ENCODE results near the gene AGAP1.

Gene AGAP1

DNA sequence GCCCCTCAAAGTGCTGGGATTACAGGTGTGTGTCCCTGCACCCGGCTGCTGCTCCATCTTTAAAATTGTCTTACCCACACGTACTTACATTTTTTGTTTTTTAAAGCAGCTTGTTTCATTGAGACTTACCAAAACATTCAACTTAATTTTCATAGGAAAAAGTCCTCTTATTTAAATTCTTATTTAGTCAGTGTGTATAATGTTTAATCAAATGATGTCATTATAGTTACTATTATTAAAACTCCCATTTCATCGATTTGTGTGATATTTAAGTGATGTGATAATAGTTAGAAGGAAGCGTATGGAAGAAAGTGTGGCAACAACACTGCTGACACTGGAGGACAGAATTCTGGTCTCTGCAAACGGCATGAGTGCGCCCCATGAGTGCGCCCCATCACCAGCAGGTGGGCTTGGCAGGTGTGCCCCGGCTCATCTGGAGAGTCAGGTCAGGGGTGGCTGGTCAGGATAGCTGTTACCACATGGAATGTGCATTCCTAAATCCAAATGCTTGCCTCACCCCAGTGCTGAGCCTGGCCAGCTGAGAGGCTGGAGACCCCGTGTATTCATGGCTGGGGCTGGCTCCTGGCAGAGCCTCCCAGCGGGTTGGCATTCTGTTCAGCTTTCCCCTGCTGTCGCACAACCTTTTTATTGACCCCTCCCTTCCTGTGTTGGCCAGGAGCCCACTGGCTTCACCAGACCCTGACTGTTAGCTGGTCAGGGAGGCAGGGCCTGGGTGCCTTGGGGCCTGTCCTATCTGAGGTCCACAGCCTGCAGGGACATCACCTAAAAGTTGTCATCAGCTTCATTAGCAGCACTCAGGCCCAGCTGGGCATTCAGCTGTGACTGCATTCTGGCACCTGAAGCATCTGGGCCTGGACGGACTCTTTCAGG, 79.7 kb downstream of the AGAP1 start:
- no peak for DNase-seq

- no peak for DNase-seq
These were observed 81.6 kb downstream of the AGAP1 start for GRCh38 chr2:235575431-235575830.

GRCh38 chr2:235575904-235576303, 82.1 kb downstream of the AGAP1 start:
- DNase-seq: no peak

GRCh38 chr2:235576337-235576910, 82.6 kb downstream of the AGAP1 start:
- DNase-seq: no peak

DNA sequence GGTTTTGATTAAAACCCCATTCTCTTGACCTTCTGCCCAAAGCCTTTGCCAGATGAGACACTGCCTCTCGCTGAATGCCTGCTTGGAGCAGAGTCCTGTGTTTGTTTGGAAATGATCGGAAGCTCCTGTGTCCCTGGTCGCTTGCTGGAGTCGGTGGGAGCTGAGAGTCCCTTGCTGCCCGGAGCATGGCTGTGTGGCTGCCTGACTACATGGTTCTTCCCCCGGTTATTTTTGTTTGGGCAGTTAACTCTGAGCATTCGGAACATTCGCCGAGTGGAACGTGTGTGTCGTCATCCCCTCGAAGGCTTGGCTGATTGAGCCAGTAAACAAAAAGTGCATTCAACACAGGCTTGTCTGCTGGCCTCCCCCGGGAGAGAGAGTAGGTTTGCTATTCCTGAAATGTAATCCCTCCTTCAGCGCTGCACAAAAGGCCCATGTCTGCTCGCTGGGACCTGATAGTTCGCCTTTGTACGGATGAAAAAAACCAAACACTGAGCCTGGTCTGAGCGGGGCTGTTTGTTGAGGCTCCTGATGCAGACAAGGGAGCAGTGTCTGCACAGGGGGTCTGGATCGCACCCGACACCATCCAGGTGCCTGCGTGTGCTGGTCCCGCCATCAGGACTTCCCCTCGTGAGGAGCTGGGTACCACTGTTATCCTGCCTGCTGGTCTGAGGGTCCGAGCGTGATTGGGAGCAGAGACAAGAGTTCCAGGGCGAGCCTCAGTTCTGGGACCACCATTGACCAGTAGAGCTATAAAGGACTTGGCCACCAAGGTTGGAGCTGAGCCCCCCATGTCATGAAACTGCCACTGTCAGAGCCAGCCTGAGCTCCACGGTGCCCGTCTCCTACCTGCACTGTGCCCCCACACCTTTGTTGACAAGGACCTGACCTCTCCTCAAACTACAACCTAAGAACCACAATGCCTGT, 83.8 kb downstream of the AGAP1 start:
- DNase-seq: no peak

GRCh38 chr2:235579128-235579527, 85.3 kb downstream of the AGAP1 start:
- no peak for DNase-seq

- no peak for DNase-seq
These were observed 86.7 kb downstream of the AGAP1 start for GRCh38 chr2:235580426-235581157.

- no peak for DNase-seq
These were observed 88.3 kb downstream of the AGAP1 start for GRCh38 chr2:235582081-235582686.

- DNase-seq: no peak
These were observed 88.9 kb downstream of the AGAP1 start for GRCh38 chr2:235582729-235583128.

GRCh38 chr2:235583144-235583543, 89.3 kb downstream of the AGAP1 start:
- no peak for DNase-seq

DNA sequence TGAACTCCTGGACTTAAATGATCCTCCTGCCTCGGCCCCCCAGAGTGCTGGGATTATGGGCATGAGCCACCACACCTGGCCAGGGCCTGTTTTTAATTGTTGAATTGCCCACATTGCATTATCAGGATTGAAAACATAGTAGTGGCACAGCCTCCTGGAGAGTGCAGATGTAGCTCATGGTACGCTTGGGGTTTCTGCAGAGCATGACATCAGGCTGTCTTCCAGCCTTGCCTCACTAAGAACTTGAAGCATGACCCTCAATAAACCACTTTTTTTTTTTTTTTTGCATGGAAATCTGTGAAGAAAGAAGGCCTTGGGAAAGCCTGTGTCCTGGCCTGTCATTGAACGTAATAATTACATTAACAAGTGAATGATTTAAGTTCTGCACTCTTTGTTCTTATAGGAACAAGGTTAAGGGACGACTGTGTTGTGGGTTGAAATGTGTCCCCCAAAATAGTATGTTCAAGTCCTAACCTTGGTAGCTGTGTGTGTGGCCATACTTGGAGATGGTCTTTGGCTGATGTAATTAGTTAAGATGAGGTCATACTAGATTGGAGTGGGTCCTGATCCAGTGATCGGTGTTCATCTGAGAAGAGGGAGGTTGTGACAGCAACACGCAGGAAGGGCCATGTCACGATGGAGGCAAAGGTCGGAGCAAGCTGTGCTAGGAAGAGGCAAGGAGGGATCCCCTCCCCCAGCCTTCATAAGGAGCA, 90.2 kb downstream of the AGAP1 start:
- no peak for DNase-seq

- no peak for DNase-seq
These were observed 90.8 kb downstream of the AGAP1 start for GRCh38 chr2:235584638-235585007.

DNA sequence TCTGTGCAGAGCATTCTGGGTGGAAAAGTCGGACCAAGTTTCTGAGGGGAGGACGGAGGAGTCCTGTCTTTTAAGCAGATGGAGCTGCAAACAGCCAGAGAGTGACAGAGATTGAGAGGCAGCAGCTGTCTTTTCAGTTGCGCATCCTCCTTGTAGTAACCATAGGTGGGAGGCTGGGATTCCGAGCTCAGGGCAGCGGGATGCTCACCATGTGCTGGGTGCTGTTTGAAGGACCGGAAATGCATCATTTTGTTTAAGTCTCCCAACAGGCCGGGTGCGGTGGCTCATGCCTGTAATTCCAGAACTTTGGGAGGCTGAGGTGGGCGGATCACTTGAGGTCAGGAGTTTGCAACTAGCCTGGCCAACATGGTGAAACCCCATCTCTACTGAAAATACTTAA, 93.4 kb downstream of the AGAP1 start:
- no peak for DNase-seq

- DNase-seq: no peak
These were observed 94.9 kb downstream of the AGAP1 start for GRCh38 chr2:235588750-235589149.

DNA sequence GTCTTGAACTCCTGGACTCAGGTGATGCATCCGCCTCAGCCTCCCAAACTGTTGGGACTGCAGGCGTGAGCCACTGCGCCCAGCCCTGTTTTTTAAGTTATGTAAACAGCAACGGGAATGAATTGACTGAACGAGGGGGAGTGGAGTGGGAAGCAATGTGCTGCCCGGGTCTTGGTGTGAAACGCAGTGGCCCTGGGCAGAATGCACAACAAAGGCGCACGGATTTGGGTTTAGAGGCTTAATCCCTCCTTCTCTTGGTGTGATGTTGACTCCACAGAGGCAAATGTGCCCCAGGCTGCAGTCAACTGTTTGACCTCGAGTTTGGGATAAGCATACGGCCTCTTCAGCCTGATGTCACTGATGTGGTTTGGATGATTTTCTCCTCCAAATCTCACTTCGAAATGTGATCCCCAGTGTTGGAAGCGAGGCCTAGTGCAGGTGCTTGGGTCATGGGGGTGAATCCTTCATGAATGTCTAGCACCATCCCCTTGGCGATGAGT, 97.4 kb downstream of the AGAP1 start:
- DNase-seq: no peak

GRCh38 chr2:235591921-235592320, 98.1 kb downstream of the AGAP1 start:
- DNase-seq: no peak

GRCh38 chr2:235592430-235592829, 98.6 kb downstream of the AGAP1 start:
- no peak for DNase-seq

GRCh38 chr2:235592836-235593235, 99.0 kb downstream of the AGAP1 start:
- no peak for DNase-seq

GRCh38 chr2:235594041-235594440, 100.2 kb downstream of the AGAP1 start:
- peak; percentile 42 for DNase-seq

DNA sequence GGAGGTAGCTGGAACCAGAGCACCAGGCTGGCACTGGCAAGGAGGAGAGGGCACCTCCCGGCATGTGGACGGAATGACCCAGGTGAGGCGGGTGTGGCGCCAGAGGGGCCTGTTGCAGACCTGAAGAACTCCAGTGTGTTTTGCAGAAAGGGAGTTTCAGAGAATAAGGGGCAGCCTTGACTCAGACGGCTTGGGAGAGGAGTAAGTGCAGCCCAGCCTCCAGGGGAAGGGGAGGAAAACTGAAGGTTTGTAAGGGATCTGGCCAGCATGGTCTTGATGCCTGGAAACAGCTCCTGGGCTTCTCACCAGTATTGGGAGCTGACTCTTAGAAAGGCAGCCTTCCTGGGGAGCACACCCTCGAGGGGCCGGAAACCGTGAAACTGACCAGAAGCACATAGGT, 101.1 kb downstream of the AGAP1 start:
- DNase-seq: no peak

DNA sequence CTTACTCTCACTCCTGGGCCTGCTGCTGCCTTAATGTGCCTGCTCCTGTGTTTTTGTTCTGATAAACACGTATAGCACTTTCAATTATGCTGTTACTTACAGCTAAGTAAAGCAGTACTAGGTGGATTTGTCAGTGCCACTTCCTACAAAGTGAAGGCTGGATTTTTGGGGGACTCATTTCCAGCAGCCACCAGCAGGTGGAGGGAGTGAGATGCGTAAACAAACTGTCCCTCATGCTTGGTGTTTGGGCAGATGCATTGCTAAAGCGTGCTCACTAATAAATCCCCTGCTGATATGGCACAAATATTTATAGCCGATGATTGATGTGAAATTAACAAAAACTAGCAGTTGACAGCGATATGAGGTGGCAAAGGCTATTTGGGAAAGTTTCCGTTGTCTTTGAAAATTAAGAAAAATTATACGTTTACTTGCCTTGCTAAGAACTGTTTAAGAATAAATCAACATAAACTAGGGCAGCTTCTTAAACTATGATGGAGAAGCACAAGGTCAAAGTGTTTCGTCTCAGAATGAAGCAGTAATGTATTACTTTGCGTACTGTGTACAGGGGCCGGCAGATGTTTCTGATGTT, 101.7 kb downstream of the AGAP1 start:
- peak; percentile 47 for DNase-seq

Data from activated CD4-positive, alpha-beta T cell treated with anti-CD3 and anti-CD28 coated beads, Interleukin-10, Interleukin-2, amounts not matched to agents 100 ng/mL and 50 ng/mL, durations not matched to agents 16 hours and 8 hours (primary cell).